ENCODE results near the gene BDKRB2.
"Not testable (repeated sequence)": the region's sequence is repeated elsewhere in the genome, so short reads cannot be mapped to it uniquely, and the experiment has no call there.

Gene BDKRB2

GRCh38 chr14:96225213-96225612 is 20.6 kb downstream of the BDKRB2 start:
- ATAC-seq (no peak), DNase-seq (no peak)

- no peak for DNase-seq
- ATAC-seq: no peak
These were observed 21.1 kb downstream of the BDKRB2 start for GRCh38 chr14:96225745-96226151.

- no peak for DNase-seq
- ATAC-seq: no peak
These were observed 22.8 kb downstream of the BDKRB2 start for GRCh38 chr14:96227428-96227827.

- no peak for ATAC-seq
These were observed 24.7 kb downstream of the BDKRB2 start for GRCh38 chr14:96229315-96229714.

GRCh38 chr14:96231056-96231455 is 26.4 kb downstream of the BDKRB2 start:
- ATAC-seq: no peak
- DNase-seq: no peak

More at GRCh38 chr14:96229315-96229714, 24.7 kb downstream of the BDKRB2 start:
- DNase-seq: no peak

- DNase-seq (no peak), ATAC-seq (no peak)
These were observed 27.0 kb downstream of the BDKRB2 start for GRCh38 chr14:96231526-96232130.

- ATAC-seq (no peak), DNase-seq (no peak)
These were observed 27.9 kb downstream of the BDKRB2 start for GRCh38 chr14:96232506-96232905.

GRCh38 chr14:96233661-96234060 is 29.0 kb downstream of the BDKRB2 start:
- DNase-seq (no peak), ATAC-seq (no peak)

GRCh38 chr14:96235426-96235825 is 30.8 kb downstream of the BDKRB2 start:
- DNase-seq: no peak
- no peak for ATAC-seq

- no peak for ATAC-seq
- no peak for DNase-seq
These were observed 33.0 kb downstream of the BDKRB2 start for GRCh38 chr14:96237641-96238040.

- DNase-seq (no peak), ATAC-seq (no peak)
These were observed 34.1 kb downstream of the BDKRB2 start for GRCh38 chr14:96238676-96239265.

- DNase-seq: no peak
- ATAC-seq: no peak
These were observed 35.1 kb downstream of the BDKRB2 start for GRCh38 chr14:96239711-96240141.

GRCh38 chr14:96240641-96241040 is 36.0 kb downstream of the BDKRB2 start:
- ATAC-seq (no peak), DNase-seq (no peak)

- DNase-seq: no peak
- ATAC-seq: no peak
These were observed 37.5 kb downstream of the BDKRB2 start for GRCh38 chr14:96242126-96242525.

GRCh38 chr14:96243785-96244184 is 39.1 kb downstream of the BDKRB2 start:
- DNase-seq (no peak), ATAC-seq (no peak)

GRCh38 chr14:96245074-96245473 is 40.4 kb downstream of the BDKRB2 start:
- ATAC-seq, DNase-seq: not testable (repeated sequence)

- no peak for DNase-seq
These were observed 41.3 kb downstream of the BDKRB2 start for GRCh38 chr14:96245710-96246538.

GRCh38 chr14:96246539-96246847 is 41.9 kb downstream of the BDKRB2 start:
- DNase-seq (no peak), ATAC-seq (no peak)

More at GRCh38 chr14:96245710-96246538, 41.3 kb downstream of the BDKRB2 start:
- no peak for ATAC-seq

- DNase-seq: no peak
- ATAC-seq: no peak
These were observed 42.4 kb downstream of the BDKRB2 start for GRCh38 chr14:96247031-96247430.

GRCh38 chr14:96249029-96249428 is 44.4 kb downstream of the BDKRB2 start:
- ATAC-seq (no peak), DNase-seq (no peak)

- ATAC-seq (no peak), DNase-seq (no peak)
These were observed 45.8 kb downstream of the BDKRB2 start for GRCh38 chr14:96250485-96250884.

- DNase-seq (no peak), ATAC-seq (no peak)
These were observed 47.1 kb downstream of the BDKRB2 start for GRCh38 chr14:96251656-96252155.

GRCh38 chr14:96252323-96252998 is 47.8 kb downstream of the BDKRB2 start:
- DNase-seq (no peak), ATAC-seq (no peak)
